HG02763 (cell line): ENCODE results near the gene TMPRSS5.
"Not testable (repeated sequence)": the region's sequence is repeated elsewhere in the genome, so short reads cannot be mapped to it uniquely, and the experiment has no call there.

Experiments used
- ATAC-seq: cut with Tn5 transposase; IDR thresholded peaks from one replicate; pipeline ENCODE4 v1.9.1; 2021; ENCODE audit warnings: mild to moderate bottlenecking, moderate library complexity; ENCODE audit not compliant: unreplicated experiment

The TMPRSS5 gene

GRCh38 chr11:113697756-113698407 is 8.2 kb downstream of the TMPRSS5 start:
- no peak for ATAC-seq

DNA sequence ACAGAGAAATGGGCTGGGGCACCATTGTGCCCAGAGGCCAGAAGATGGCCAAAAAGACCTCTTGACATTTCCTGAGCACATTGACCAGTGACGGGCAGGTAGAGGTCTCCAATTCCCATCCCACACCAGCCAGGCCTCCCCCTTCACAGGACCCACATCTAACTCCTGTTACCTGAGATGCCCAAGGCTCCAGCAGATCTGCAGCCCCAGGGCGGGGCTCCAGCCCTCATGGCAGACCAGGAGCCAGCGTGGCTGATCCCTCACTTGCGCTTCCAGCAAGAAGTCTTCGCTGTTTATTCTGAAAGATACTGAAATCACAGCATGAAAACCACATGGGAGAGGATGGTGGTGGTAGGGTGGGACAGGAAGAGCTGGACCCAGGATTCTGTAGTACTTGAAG is 9.0 kb downstream of the TMPRSS5 start:
- no peak for ATAC-seq

DNA sequence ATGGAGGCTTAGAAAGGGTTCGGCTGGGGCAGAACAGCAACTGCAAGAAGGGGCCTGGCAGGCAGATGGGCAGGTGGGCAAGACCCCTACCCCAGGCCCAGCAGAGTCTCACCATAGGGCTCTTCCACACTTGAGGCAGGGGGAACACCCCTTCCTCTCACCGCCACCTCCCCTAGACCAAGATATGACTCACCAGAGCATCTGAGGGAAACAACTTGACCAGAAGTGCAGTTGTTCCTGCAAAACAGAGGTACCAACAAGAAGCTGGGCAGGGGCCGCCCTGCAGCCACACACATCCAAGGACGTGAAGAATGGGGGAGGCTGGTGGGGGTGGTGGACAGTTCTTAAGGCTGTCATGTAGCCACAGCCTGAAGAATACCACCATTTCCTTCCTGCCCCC is 10.9 kb downstream of the TMPRSS5 start:
- ATAC-seq, result no peak

DNA sequence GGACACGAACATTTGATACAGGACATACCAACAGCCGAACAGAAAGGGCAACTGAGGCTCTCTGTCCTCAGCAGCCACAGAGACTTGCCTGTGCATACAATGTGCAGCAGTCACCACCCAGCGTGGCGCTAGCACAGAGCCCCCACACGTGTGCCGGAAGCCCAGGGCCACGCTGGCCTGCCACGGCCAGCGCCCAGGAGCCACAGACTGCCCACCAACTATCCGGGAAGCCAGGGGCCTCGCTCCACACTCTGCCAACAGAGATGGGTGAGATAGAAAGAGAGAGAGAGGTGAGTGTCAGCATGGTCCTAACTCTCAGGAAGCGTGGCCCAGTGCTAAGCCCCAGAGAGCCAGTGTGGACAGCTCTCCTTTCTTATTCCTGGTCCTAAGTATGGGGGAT is 11.7 kb downstream of the TMPRSS5 start:
- ATAC-seq, result no peak

DNA sequence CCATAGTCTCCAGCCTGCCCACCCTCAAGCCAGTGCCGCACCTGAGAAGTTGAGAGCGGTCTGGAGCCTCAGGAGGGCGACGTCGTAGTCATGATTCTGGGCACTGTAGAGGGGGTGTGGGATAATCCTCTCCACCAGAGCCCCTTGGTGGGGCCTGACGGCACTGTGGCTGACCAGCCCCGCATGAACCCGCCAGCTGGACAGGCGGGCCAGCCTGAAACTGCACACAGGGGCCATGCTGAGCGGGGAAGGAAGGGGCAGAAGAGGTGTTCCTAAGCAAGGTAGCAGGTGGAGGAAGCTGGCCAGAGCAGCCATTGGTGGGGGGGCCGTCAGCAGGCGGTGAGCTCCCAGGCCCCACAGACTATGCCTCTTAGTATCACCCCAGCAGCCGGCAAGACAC is 13.1 kb downstream of the TMPRSS5 start:
- no peak for ATAC-seq

GRCh38 chr11:113690619-113691569 is 15.2 kb downstream of the TMPRSS5 start:
- no peak for ATAC-seq

- no peak for ATAC-seq
Measured at GRCh38 chr11:113689768-113690618, 16.1 kb downstream of the TMPRSS5 start.

- ATAC-seq, result no peak
Measured at GRCh38 chr11:113685654-113686359, 20.3 kb downstream of the TMPRSS5 start.

- no peak for ATAC-seq
Measured at GRCh38 chr11:113684496-113684895, 21.6 kb downstream of the TMPRSS5 start.

DNA sequence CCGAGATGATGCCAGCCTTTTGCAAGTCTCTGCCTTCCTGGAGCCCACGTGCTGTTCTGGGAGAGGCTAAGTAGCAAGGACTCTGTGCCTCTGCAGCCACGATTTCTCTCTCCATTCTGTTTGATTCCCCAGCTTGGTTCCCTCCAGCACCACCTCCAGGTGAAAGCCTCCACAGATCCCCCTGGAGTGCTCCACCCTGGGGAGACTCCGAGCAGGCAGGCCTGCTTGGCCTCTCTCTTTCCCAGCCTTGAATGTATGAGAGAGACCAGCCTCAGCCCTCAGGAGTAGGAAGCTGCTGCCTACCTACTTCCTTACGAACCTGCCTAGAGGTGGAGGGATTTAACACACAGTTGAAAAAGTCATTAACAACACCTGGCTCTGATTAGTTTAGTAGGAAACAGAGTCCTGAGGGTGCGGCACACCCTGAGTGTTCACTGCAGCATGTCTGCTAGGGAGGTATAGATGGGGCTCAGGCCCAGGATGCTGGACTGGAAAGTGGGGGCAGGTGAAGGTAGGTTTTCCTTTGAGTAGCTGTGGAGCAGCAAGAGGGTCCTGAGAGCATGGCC is 22.5 kb downstream of the TMPRSS5 start:
- ATAC-seq, result no peak

DNA sequence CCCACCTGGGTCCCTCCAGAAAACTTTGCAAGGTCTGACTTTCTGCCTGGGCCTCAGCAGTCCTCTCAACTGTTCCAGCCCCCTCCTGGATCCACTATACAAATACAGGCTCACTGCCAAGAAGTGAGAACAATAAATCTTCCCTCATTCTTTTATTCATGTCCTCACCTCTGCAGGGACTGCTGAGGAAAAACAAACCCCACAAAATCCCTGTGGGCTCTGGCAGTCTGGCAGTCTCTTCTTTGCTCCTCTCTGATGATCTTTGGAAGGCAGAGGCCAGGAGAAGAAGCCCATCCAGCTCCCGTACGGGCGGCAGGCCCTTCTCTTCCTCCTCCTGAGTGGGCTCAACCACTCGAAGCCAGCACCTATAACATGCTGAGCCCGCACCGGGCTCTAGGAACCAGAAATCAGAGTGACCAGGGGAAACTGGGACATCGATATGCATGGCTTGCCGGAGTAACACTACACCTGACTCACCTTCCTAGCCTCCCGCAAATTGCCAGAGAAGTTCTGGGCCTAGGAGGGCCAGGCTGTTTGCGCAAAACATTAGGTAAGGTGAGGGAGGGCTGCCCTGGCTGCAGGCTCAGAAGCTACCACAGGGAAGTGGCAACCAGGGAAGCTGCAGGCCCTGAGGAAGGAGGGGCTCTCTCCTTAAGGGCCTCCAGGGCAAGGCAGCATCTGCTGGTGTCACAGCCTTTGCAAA is 24.2 kb downstream of the TMPRSS5 start:
- no peak for ATAC-seq

DNA sequence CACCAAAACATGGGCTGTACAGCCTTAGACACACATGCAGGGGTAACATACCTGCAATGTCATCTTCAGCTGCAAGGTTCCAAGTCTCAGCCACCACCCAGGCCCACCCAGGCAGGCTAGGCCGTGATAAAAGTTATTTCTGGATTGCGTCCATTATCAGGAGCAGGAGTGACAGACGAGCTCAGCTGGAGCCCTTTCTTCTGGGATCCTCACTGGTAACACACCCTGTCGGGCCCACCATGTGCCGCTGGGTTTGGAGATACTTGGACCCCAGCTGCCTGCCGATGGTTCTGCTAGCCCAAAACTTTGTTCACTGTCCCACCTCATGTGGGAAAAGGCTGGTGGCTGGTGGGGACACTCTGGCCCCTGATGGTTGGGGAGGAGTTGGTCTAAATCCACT is 24.8 kb downstream of the TMPRSS5 start:
- ATAC-seq, result no peak

GRCh38 chr11:113677685-113678084 is 28.4 kb downstream of the TMPRSS5 start:
- no peak for ATAC-seq

DNA sequence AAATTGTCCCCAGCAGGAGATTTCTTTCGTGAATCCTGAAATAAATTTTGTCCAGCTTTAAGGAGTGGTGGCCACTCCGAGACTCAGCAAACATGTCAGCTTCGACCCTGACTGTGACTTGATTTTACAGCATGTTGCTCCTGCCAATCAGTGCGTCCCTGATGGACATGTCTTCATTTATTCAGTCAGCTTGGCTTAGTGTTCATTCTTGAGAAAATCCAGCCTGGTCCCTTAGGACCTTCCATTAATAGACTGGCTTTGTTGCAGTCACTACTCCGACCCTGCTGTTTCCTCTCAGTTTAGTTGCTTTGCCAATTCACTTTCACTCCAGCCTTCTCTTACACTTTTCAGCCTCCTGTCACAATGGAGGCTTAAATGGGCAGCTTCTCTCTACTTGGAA is 30.5 kb downstream of the TMPRSS5 start:
- ATAC-seq, result no peak

DNA sequence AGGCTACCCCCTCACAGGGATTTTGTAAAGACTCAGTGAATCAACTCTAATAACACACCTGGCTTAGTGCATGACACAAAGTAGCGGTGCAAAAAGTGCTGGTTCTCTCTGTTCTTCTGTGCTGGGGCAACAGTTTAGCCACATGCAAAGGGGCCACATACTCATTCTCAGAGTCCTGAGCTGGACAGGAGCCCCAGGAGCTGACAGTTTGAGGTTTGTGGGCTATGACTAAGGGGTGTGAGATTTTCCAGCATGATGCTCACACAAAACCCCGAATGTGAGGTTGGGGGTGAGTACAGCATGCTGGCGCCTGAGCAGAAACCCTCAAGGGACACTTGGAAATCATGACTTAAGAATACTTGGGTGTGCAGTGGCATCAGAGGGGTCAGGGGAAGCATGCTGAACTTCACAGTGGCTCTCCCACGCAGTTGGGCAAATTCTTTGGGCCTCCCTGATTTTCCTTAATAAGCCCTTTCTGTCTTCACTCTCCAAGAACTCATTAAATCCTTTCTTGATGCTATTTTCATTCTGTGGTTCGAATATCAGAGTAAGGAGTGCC is 31.0 kb downstream of the TMPRSS5 start:
- peak; percentile 82 for ATAC-seq

DNA sequence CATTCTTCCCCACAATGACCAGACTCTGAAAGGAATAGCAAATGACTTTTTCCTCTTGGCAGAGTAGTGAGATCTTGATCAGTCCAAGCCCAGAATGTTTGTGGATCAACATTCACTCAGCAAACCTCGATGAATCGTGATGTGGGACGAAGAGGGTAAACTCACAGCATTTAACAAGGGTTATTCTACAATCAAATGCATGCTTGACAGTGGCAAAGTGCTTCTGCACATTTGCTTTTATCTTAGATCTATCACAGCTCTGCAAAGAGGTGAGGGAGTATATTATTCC is 31.8 kb downstream of the TMPRSS5 start:
- no peak for ATAC-seq

DNA sequence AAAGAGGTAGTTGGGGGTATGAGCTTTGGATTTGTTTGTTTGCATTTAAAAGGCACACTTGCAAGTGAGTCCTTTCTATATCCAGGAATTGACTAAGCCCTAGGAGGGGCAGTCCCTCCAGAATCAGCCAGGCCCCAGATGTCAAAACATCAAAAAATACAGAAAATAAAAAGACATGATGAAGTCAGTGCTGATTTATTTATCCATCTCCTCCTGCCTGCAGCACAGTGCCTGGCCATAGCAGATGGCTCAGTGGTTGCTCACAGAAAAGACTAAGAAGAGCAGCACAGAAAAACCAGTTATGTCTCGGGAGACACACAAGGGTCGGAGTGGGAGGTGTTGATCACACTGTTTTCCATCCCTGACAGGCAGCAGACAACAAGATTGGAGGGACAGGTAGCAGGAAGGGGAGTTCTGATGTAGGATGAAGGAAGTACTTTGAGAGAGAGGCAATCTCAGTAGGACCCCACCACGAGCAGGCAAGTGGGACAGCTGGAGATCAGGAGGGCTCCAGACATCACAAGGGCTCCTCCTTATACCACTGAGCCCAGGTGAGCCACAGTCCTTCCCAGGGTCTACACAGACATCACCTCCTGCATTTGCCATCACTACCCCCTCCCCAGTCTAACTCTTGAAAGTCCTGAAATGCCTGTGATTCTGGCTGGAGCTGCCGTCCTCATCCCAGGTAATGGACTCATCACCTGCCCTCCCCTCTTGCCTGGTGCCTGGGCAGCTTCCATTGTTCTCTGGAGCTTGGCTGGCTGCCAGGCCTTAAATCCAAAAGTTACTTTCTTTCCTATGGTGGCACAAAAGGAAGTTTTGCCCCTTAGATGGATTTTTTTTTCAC is 32.3 kb downstream of the TMPRSS5 start:
- no peak for ATAC-seq

DNA sequence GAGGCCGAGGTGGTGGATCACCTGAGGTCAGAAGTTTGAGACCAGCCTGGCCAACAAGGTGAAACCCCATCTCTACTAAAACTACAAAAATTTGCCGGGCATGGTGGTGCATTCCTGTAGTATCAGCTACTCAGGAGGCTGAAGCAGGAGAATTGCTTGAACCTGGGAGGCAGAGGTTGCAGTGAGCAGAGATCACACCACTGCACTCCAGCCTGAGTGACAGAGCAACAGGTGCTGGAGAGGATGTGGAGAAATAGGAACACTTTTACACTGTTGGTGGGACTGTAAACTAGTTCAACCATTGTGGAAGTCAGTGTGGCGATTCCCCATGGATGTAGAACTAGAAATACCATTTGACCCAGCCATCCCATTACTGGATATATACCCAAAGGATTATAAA is 34.2 kb downstream of the TMPRSS5 start:
- not testable (repeated sequence) for ATAC-seq

GRCh38 chr11:113670831-113671215 is 35.3 kb downstream of the TMPRSS5 start:
- ATAC-seq, result no peak
